Thyroid gland (tissue), 4 donors: ENCODE data around the gene BRMS1.

Experiments used
- POLR2A ChIP-seq, 2 donors: fragments of 450-650 bp; IDR thresholded peaks; one replicate each; pipeline ENCODE4 v1.6.1; 2017; ENCODE audit warnings: antibody characterized with exemption in 2 of 2, mild to moderate bottlenecking in 2 of 2, moderate library complexity in 1 of 2
- TF ChIP-seq, protein P1 (sequence below), 6 experiments: fragments of 200-600 bp in 3 of 6; fragments of 450-650 bp in 3 of 6; sonication (generic) in 3 of 6; IDR thresholded peaks; one replicate each; pipeline ENCODE4 v1.5.1; 2016 to 2019; ENCODE audit warnings: antibody characterized with exemption in 6 of 6, mild to moderate bottlenecking in 2 of 6, inconsistent platforms in 1 of 6, moderate library complexity in 1 of 6

DNA sequence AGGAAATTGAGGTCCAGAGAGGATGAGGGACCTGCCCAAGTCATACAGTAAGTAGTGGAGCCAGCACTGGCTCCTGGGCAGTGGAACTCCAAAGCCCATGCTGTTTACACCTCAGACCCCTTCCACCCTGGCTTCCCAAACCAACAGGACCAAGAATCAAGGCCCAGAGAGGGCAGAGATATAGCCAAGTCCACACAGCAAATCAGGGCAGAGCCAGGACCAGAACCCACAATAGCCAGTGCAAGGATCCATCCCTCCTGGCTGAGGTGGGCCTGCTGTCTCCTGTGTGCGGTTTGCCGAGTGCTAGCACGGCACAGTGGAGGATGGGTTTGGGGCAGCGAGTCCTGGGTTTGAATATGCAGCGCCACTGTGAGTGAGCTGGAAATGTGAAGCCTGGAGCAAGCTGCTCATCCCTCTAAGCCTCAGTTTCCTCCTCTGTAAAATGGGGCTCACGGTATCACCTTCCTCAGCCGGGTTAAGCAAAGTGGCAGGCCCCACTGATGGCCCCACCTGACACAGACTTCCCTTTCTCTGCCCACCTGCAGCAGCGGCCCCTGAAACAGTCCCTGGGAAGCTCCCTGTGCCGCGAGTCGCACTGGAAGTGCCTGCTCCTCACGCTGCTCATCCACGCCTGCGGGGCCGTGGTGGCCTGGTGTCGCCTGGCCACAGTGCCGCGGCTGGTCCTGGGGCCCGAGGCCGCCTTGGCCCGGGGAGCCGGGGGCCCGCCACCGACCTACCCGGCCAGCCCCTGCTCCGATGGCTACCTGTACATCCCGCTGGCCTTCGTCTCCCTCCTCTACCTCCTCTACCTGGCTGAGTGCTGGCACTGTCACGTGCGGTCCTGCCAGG, 50.9 kb downstream of the BRMS1 start:
- TF ChIP-seq, protein P1, sequence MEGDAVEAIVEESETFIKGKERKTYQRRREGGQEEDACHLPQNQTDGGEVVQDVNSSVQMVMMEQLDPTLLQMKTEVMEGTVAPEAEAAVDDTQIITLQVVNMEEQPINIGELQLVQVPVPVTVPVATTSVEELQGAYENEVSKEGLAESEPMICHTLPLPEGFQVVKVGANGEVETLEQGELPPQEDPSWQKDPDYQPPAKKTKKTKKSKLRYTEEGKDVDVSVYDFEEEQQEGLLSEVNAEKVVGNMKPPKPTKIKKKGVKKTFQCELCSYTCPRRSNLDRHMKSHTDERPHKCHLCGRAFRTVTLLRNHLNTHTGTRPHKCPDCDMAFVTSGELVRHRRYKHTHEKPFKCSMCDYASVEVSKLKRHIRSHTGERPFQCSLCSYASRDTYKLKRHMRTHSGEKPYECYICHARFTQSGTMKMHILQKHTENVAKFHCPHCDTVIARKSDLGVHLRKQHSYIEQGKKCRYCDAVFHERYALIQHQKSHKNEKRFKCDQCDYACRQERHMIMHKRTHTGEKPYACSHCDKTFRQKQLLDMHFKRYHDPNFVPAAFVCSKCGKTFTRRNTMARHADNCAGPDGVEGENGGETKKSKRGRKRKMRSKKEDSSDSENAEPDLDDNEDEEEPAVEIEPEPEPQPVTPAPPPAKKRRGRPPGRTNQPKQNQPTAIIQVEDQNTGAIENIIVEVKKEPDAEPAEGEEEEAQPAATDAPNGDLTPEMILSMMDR (IDR thresholded peaks at IDR 0.05), result no peak
- no peak for TF ChIP-seq POLR2A (IDR thresholded peaks at IDR 0.05)
